AG04450 (cell line): ENCODE results near the gene TMEM132A. TPM values are rescaled to one million over a fixed set of nuclear protein-coding genes. Genes with fewer than 3 reads are reported as not detected.
"Not testable (repeated sequence)": the region's sequence is repeated elsewhere in the genome, so short reads cannot be mapped to it uniquely, and the experiment has no call there.

Experiments used
- CTCF ChIA-PET: fragments of 300-600, 350-600 bp; formaldehyde crosslinking; extraction: SDS; loops from one replicate; lab custom pipeline; 2022; ENCODE audit warnings: antibody characterized with exemption, inconsistent platforms; lab: Charles Lee
- POLR2A ChIA-PET: fragments of 350-600 bp; formaldehyde crosslinking; extraction: SDS; loops from one replicate; lab custom pipeline; 2021; ENCODE audit warnings: antibody characterized with exemption, inconsistent platforms; lab: Yijun Ruan, JAX
- DNase-seq: peaks from one replicate; pipeline ENCODE4 v3.0.0-alpha.2; 2011; ENCODE audit warnings: low read depth, low spot score
- H3K27ac ChIP-seq: one replicate; pipeline ENCODE4 v1.5.1; 2012; ENCODE audit warnings: low read depth, low read length, control low read depth
- H3K27me3 ChIP-seq: one replicate; pipeline ENCODE4 v1.6.0; 2012; ENCODE audit warnings: low read length; ENCODE audit not compliant: control insufficient read depth, insufficient read depth
- H3K4me3 ChIP-seq: 2 replicates; pipeline ENCODE4 v1.5.1; 2011; ENCODE audit warnings: mild to moderate bottlenecking, low read depth, low read length, control low read depth
- H3K9me3 ChIP-seq: 2 replicates; pipeline ENCODE4 v1.5.1; 2012; ENCODE audit warnings: low read length; ENCODE audit not compliant: control insufficient read depth, insufficient read depth
- CTCF ChIP-seq: IDR thresholded peaks from 2 replicates; pipeline ENCODE4 v1.5.1; 2011; ENCODE audit warnings: low read depth, low read length, control low read depth, inconsistent platforms
- polyA plus RNA-seq: library from polyadenylated mRNA; depleted of rRNA; stranded (reverse); fragments of >200 nt; gene quantifications from 2 replicates; pipeline ENCODE4 v1.2.3, GENCODE V29; 2011

The TMEM132A gene
- polyA plus RNA-seq, 1 experiment, result 25.9 TPM

GRCh38 chr11:60973699-60974098 is 49.4 kb downstream of the TMEM132A start:
- POLR2A ChIA-PET, result no interaction called here
- Histone ChIP-seq H3K4me3 (no peak overlapping the region), H3K27me3 (peaks cover 25% of the 10 kb centered on the region), H3K27ac (no peak overlapping the region), H3K9me3 (no peaks in the 10 kb centered on the region)
- CTCF ChIA-PET, result interaction anchor here (1.2 kb wide), 1 partner anchor 156 kb away, joined by 3 read pairs; no protein-coding TSS in a partner anchor
- no peak for DNase-seq
- TF ChIP-seq CTCF, result no peak

DNA sequence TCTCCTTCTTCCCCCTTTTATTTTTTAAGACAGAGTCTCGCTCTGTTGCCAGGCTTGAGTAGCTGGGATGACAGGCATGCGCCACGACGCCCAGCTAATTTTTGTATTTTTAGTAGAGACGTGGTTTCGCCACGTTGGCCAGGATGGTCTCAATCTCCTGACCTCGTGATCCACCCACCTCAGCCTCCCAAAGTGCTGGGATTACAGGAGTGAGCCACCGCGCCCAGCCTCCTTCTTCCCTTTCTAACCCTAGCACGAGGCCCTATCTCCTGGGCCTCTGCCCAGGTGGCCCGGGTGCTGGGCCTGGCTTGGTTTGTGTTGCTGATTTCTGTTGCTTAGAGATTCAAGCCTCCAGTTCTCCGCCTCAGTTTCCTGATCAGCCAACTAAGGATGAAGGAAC is 50.1 kb downstream of the TMEM132A start:
- CTCF ChIA-PET, result interaction anchor here (1.2 kb wide), 1 partner anchor 155 kb away, joined by 3 read pairs; no protein-coding TSS in a partner anchor
- peaks cover 25% of the 10 kb centered on the region for H3K27me3 ChIP-seq
- POLR2A ChIA-PET, result not testable (repeated sequence)

GRCh38 chr11:60974726-60975125 is 50.5 kb downstream of the TMEM132A start:
- Histone ChIP-seq H3K4me3 (no peak overlapping the region), H3K9me3 (no peaks in the 10 kb centered on the region), H3K27ac (no peak overlapping the region), H3K27me3 (peaks cover 25% of the 10 kb centered on the region)
- ChIA-PET CTCF (interaction anchor here (1.2 kb wide), 1 partner anchor 155 kb away, joined by 3 read pairs; no protein-coding TSS in a partner anchor), POLR2A (no interaction called here)
- TF ChIP-seq CTCF, result no peak
- DNase-seq, result no peak

More for the DNA sequence above, 50.1 kb downstream of the TMEM132A start:
- not testable (repeated sequence) for DNase-seq, H3K9me3 ChIP-seq, H3K27ac ChIP-seq, H3K4me3 ChIP-seq

DNA sequence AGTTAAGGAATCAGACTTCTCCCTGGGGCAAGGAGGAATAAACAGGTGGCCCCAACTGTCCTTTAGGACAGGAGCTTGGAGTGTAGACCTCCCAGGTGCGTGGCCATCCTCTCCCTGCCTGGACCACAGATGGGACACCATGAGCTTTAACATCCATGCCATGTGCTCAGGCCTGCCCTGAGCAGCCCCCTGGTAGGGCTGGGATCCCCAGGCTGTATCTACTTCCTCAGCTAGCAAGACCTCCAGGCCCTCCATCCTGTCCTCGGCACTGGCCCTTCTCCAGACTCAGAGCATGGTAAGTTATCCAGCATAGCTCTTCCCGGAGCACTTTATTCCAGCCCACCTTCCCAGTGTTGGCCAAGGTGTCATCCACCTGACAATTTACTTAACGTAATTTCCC is 53.0 kb downstream of the TMEM132A start:
- ChIA-PET POLR2A (no interaction called here), CTCF (no interaction called here)
- Histone ChIP-seq H3K4me3 (no peak overlapping the region), H3K27ac (no peak overlapping the region), H3K27me3 (peaks cover 23% of the 10 kb centered on the region), H3K9me3 (no peaks in the 10 kb centered on the region)
- no peak for TF ChIP-seq CTCF
- DNase-seq, result no peak

DNA sequence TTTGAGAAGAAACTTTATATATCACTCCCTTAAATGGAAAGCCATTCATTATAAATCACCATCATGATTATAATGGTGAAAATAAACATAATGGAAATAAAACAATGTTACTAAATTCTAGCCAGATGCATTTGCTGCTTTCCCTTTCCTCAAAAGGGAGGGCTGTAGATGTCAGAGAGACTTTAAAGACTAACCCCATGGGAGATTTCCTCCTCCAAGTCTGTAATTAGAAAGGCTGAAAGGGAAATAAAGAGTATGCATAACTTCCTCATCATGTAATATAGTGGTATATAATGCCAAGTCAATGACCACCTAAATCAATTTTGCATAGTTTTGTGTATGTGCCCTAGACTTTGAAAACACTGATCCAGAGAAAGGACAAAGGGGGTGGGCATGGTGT is 53.6 kb downstream of the TMEM132A start:
- Histone ChIP-seq H3K27ac (no peak overlapping the region), H3K9me3 (no peaks in the 10 kb centered on the region), H3K4me3 (no peak overlapping the region), H3K27me3 (peaks cover 19% of the 10 kb centered on the region)
- DNase-seq, result no peak
- CTCF ChIA-PET, result no interaction called here
- TF ChIP-seq CTCF, result no peak
- POLR2A ChIA-PET, result no interaction called here
